COR-L47 (cell line): ENCODE data around the gene QSOX2.
"Not testable (repeated sequence)": the region's sequence is repeated elsewhere in the genome, so short reads cannot be mapped to it uniquely, and the experiment has no call there.

Source experiments
- DNase-seq: peaks from one replicate; lab custom pipeline; 2025; lab: John Stamatoyannopoulos, UW

Gene QSOX2

GRCh38 chr9:136236471-136237410 is 8.9 kb downstream of the QSOX2 start:
- DNase-seq, result not testable (repeated sequence)

GRCh38 chr9:136235709-136236455 is 9.7 kb downstream of the QSOX2 start:
- no peak for DNase-seq

- DNase-seq, result no peak
Measured at GRCh38 chr9:136235171-136235570, 10.4 kb downstream of the QSOX2 start.

DNA sequence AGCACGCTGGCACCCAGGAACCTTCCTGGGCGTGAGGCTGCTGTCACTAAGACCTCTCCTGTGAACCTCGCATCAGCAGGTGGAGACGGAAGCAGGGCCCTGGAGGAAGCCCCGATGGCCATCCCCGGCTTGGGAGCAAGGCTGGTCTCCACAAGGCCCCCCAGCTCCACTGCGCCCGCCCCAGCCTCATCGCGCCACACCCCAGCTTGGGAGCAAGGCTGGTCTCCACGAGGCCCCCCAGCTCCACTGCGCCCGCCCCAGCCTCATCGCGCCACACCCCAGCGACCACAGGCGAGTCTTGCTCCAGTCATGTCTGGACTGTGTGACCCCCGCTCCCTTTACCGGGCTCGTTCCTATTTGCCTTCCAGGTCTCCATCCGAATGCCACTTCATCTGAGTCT is 11.0 kb downstream of the QSOX2 start:
- no peak for DNase-seq

- DNase-seq, result no peak
Measured at GRCh38 chr9:136233868-136234267, 11.7 kb downstream of the QSOX2 start.

DNA sequence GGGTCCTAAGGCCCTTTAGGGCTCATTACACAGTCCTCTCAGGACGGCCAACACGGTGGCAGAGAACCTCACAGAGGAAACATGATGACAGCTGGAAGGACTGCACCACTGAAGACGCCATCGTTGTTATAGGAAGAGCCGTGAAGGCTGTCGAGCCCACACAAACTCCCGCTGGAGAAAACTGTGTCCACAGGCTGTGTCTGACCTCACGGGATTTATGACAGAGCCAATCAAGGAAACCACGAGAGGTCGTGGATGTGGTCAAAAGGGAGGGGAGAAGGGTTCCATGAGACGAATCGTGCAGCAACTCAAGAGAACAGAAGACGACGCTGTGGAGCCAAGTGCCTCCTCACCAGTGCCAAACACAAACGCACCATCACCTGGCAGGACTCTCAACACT is 12.2 kb downstream of the QSOX2 start:
- DNase-seq, result no peak

GRCh38 chr9:136232969-136233368 is 12.6 kb downstream of the QSOX2 start:
- no peak for DNase-seq

GRCh38 chr9:136231478-136232297 is 13.9 kb downstream of the QSOX2 start:
- no peak for DNase-seq

- no peak for DNase-seq
Measured at GRCh38 chr9:136230773-136231172, 14.8 kb downstream of the QSOX2 start.

- no peak for DNase-seq
Measured at GRCh38 chr9:136230365-136230764, 15.2 kb downstream of the QSOX2 start.

DNA sequence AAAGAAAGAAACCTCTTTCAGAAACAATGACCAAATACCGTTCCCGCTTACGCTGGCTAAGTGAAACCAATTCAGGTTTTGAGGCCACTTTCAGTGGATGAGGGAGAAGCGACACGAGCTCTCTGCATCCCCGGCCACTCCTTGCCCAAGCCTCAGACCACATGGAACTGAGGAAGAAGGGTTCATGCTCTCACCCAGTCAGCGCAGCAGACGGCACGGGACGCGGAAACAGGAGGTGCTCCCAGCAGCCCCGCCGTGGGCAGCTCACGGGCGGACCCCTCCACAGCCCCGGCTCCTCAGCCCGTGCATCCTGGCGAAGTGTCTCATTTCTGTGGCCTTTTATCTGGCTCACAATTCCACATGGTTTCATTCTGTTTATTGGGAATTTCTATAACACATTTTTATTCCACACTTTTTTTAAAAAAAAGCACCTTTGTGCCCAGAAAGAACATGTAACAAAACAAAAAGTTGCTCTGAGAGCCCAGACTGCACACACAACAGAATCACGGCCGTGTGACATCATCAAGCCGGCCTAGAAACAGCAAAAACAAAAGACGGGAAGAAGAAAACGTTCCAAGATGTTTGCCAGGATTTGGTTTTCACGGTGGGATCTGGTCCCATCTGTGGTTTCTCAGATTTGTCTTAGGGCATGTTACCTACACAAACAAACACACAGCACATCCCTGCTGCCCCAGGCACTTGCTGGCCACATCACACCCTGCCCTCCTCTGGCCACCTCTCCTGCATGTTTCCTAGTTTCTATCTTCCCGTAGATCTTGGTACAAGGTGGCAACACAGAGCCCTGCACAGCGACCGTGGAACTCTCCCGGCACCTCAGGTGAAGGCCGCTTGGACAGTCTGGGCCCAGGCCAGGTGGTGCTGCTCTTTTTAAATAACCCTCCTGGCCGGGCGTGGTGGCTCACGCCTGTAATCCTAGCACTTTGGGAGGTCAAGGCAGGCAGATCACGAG is 16.2 kb downstream of the QSOX2 start:
- DNase-seq, result no peak

DNA sequence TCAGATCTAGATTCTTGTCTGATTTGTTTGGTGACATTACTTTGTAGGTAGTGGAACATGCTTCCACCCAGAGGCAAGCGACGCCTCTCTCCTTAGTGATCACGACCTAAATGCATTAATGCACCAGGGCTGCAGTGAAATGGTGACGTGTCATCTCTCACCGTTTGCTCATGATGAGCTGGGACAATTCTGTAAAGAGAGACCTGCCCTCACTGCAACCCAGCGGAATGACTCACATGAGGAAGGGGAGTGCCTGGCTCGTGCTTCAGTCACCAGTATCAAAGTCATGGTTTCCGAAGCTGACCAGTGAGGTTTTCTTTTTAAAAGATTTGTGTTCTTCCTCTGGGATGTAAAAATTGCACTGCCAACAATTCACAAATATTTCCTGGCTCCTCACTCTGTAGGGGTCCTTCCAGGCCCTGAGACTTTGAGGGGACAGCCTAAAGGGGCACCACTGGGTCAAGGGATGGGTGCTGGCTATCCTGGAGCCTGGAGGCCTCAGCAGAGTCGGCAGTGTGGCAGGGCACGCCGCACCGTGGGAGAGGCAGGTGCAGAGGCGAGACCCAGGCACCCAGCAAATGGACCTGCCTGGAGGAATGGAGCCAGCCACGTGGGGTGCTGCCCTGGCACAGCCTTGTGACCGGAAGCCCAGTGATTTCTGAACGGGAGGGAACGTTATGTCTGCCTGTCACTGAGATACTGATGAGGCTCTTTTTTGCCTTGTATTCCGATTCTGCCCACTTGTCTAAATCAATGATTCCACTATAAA is 17.3 kb downstream of the QSOX2 start:
- DNase-seq, result no peak

GRCh38 chr9:136226680-136227407 is 18.8 kb downstream of the QSOX2 start:
- no peak for DNase-seq

GRCh38 chr9:136225748-136226679 is 19.6 kb downstream of the QSOX2 start:
- DNase-seq, result peak; percentile 47

- DNase-seq, result no peak
Measured at GRCh38 chr9:136225366-136225747, 20.3 kb downstream of the QSOX2 start.

DNA sequence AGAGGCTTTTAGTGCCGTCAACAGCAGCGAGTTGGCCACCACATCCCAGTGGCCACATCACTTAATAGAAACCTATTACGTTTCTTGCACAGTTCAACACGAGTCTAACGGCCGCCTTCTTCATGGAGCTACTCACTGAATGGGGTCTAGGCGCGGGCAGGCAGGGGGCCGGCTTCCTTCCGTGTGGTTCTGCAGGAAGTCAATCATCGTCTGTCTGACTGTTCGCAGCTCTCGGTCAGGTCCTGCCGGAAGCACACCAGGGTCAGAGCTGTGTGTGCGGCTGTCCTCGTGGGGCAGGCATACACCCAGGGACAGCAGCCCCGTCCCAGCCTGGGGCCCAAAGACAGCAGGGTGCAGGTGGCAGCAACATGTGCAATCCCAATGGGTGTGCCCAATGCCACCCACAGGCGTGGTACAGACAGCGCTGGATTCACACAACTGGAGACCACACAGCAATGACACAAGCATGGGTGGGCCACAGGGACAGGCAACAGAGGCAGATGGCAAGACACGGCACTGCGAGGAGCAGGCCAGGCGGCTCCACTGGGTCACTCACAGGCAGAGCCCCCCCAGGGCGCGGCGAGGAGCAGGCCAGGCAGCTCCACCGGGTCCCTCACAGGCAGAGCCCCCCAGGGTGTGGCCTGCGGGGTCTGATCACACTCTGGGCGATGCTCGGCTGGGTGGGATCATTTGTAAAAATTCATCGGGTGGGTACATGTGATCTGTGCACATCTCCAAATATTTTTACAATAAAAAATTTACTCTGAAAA is 21.6 kb downstream of the QSOX2 start:
- DNase-seq, result no peak

- no peak for DNase-seq
Measured at GRCh38 chr9:136222906-136223285, 22.7 kb downstream of the QSOX2 start.
